ENCODE measurements around the gene FKBP1A. TPM values are rescaled to one million over a fixed set of nuclear protein-coding genes. Genes with fewer than 3 reads are reported as not detected.
"Not testable (repeated sequence)": the region's sequence is repeated elsewhere in the genome, so short reads cannot be mapped to it uniquely, and the experiment has no call there.

FKBP1A gene
- total RNA-seq, 1 donor from 2014 or later = 269 TPM

GRCh38 chr20:1415667-1416468 is 23.0 kb upstream of the FKBP1A start:
- peak; percentile 76 for DNase-seq

- DNase-seq = no peak
Observed at GRCh38 chr20:1414982-1415381, 22.1 kb upstream of the FKBP1A start.

- DNase-seq = no peak
Observed at GRCh38 chr20:1405801-1406200, 12.9 kb upstream of the FKBP1A start.

- DNase-seq = no peak
Observed at GRCh38 chr20:1403624-1404023, 10.8 kb upstream of the FKBP1A start.

GRCh38 chr20:1402149-1402548 is 9.3 kb upstream of the FKBP1A start:
- DNase-seq = no peak

GRCh38 chr20:1401451-1401907 is 8.6 kb upstream of the FKBP1A start:
- DNase-seq = no peak

- peak; percentile 93 for DNase-seq
Observed at GRCh38 chr20:1399678-1400366, 7.0 kb upstream of the FKBP1A start.

GRCh38 chr20:1398185-1398584 is 5.3 kb upstream of the FKBP1A start:
- not testable (repeated sequence) for DNase-seq

- DNase-seq = no peak
Observed at GRCh38 chr20:1397710-1398109, 4.9 kb upstream of the FKBP1A start.

GRCh38 chr20:1396702-1397101 is 3.8 kb upstream of the FKBP1A start:
- DNase-seq = peak; percentile 56

- DNase-seq = peak; percentile 89
Observed at GRCh38 chr20:1396264-1396663, 3.4 kb upstream of the FKBP1A start.

- no peak for DNase-seq
Observed at GRCh38 chr20:1394686-1395085, 1.8 kb upstream of the FKBP1A start.

GRCh38 chr20:1393507-1393882 is 641 bp upstream of the FKBP1A start:
- DNase-seq = no peak

- no peak for DNase-seq
Observed at GRCh38 chr20:1392443-1392692, 486 bp downstream of the FKBP1A start.

- peak; percentile 75 for DNase-seq
Observed at GRCh38 chr20:1391640-1392442, 1.0 kb downstream of the FKBP1A start.

GRCh38 chr20:1390581-1391403 is 2.1 kb downstream of the FKBP1A start:
- no peak for DNase-seq

- peak; percentile 57 for DNase-seq
Observed at GRCh38 chr20:1389703-1390580, 2.9 kb downstream of the FKBP1A start.

GRCh38 chr20:1388741-1389483 is 3.9 kb downstream of the FKBP1A start:
- DNase-seq = no peak

- no peak for DNase-seq
Observed at GRCh38 chr20:1388253-1388652, 4.6 kb downstream of the FKBP1A start.

- DNase-seq = no peak
Observed at GRCh38 chr20:1386323-1386722, 6.5 kb downstream of the FKBP1A start.

All from dermis blood vessel endothelial cell (primary cell).